Calu3 (cell line): ENCODE measurements around the gene CASQ1. TPM values are rescaled to one million over a fixed set of nuclear protein-coding genes. Genes with fewer than 3 reads are reported as not detected.

Experiments used
- BruUV-seq: library from RNA; stranded (reverse); fragments of 400-500 nt; replicated peaks from 2 replicates; lab custom pipeline; 2021; lab: Mats Ljungman, UMichigan
- CTCF ChIA-PET: fragments of 300-600 bp; sonication (Branson Sonifier 250); formaldehyde crosslinking; loops from one replicate; lab custom pipeline; 2022; ENCODE audit warnings: antibody characterized with exemption; lab: Charles Lee
- DNase-seq: peaks from one replicate; pipeline ENCODE4 v3.0.0; 2022
- H3K27ac Mint-ChIP-seq: one replicate; pipeline ENCODE4 v1.8.0; 2022; ENCODE audit warnings: mixed read lengths; ENCODE audit not compliant: unreplicated experiment
- H3K27me3 Mint-ChIP-seq: one replicate; pipeline ENCODE4 v1.8.0; 2022; ENCODE audit warnings: mixed read lengths; ENCODE audit not compliant: unreplicated experiment
- H3K36me3 Mint-ChIP-seq: one replicate; pipeline ENCODE4 v1.8.0; 2022; ENCODE audit warnings: mild to moderate bottlenecking, moderate library complexity, mixed read lengths; ENCODE audit not compliant: insufficient read depth, unreplicated experiment
- H3K4me1 Mint-ChIP-seq: one replicate; pipeline ENCODE4 v1.8.0; 2022; ENCODE audit warnings: mild to moderate bottlenecking, low read depth, mixed read lengths; ENCODE audit not compliant: unreplicated experiment
- H3K4me3 Mint-ChIP-seq: one replicate; pipeline ENCODE4 v1.8.0; 2022; ENCODE audit warnings: mild to moderate bottlenecking, low read depth, moderate library complexity, mixed read lengths; ENCODE audit not compliant: unreplicated experiment
- H3K9me3 Mint-ChIP-seq: one replicate; pipeline ENCODE4 v1.8.0; 2022; ENCODE audit warnings: low read depth, mixed read lengths; ENCODE audit not compliant: unreplicated experiment
- CTCF ChIP-seq: fragments of 200-600 bp; IDR thresholded peaks from one replicate; pipeline ENCODE4 v1.8.0; 2022; ENCODE audit warnings: antibody characterized with exemption; ENCODE audit not compliant: unreplicated experiment
- intact Hi-C: fragments of 100-400 bp; cut with micrococcal nuclease; formaldehyde crosslinking; loops from one replicate; pipeline ENCODE4 v1.10.0; 2022; ENCODE audit not compliant: unreplicated experiment
- total RNA-seq: library from RNA; stranded (reverse); gene quantifications from 2 replicates; pipeline ENCODE4 v1.2.3, GENCODE V29; 2022

The CASQ1 gene
- total RNA-seq, 1 experiment from 2014 or later, result not detected

- no TSS peak for BruUV-seq
- peaks cover 59% of the 10 kb centered on the region for H3K27me3 Mint-ChIP-seq
Observed at GRCh38 chr1:160158534-160158933, 31.8 kb upstream of the CASQ1 start.

DNA sequence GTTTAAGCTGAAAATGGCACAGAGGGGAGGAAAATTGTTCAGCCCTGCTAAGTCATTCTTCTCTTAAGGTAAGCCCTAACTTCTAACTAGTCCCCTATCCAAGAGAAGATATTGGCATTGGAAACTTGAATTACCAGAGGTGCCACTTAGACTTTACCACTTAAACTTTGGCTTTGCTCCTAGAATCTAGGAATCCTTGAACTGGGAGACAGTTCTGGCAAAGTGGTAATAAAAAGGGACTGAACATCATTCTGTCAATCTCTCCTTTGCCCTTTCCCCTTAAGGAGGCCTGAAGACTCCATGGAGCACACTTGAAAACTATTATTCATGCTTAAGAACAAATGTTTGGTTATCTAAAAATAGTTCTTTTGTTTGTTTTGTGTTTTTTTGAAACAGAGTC lies 30.5 kb upstream of the CASQ1 start:
- H3K4me3 Mint-ChIP-seq, result no peak overlapping the region
- H3K4me1 Mint-ChIP-seq, result no peaks in the 10 kb centered on the region
- no peaks in the 10 kb centered on the region for H3K9me3 Mint-ChIP-seq
- no peak for DNase-seq
- TF ChIP-seq CTCF, result no peak
- no peaks in the 10 kb centered on the region for H3K36me3 Mint-ChIP-seq
- BruUV-seq, result no TSS peak
- H3K27me3 Mint-ChIP-seq, result peaks cover 68% of the 10 kb centered on the region
- intact Hi-C loops, result no loop called here
- no peak overlapping the region for H3K27ac Mint-ChIP-seq
- CTCF ChIA-PET, result no interaction called here

More at GRCh38 chr1:160158534-160158933, 31.8 kb upstream of the CASQ1 start:
- no peak overlapping the region for H3K4me3 Mint-ChIP-seq
- CTCF ChIA-PET, result no interaction called here
- H3K27ac Mint-ChIP-seq, result no peak overlapping the region
- H3K9me3 Mint-ChIP-seq, result no peaks in the 10 kb centered on the region
- H3K4me1 Mint-ChIP-seq, result no peaks in the 10 kb centered on the region
- DNase-seq, result no peak
- no peak for TF ChIP-seq CTCF
- intact Hi-C loops, result no loop called here
- no peaks in the 10 kb centered on the region for H3K36me3 Mint-ChIP-seq

- DNase-seq, result no peak
- no peaks in the 10 kb centered on the region for H3K9me3 Mint-ChIP-seq
- H3K4me3 Mint-ChIP-seq, result no peak overlapping the region
- no peaks in the 10 kb centered on the region for H3K36me3 Mint-ChIP-seq
- H3K27ac Mint-ChIP-seq, result no peak overlapping the region
- peaks cover 75% of the 10 kb centered on the region for H3K27me3 Mint-ChIP-seq
- no TSS peak for BruUV-seq
- CTCF ChIA-PET, result no interaction called here
- H3K4me1 Mint-ChIP-seq, result no peaks in the 10 kb centered on the region
- intact Hi-C loops, result no loop called here
- no peak for TF ChIP-seq CTCF
Observed at GRCh38 chr1:160161965-160162705, 28.2 kb upstream of the CASQ1 start.

DNA sequence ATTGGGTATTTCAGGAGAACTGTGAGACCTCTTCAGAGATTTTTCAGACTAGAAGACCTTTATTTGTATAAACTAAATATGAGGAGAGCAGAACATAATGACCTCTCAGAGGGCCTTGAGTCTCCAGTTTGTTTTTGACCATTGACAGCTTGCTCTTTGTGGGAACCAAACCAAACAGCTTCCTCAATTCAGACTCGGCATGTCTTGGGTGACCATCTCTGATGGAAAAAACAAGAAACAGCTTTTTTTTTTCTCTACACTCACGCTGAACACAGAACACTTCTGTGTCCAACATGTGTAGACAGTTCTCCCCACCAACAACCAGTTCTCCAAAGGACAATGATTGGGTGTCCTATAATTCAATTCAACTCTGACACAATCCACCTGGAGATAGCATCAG lies 27.4 kb upstream of the CASQ1 start:
- intact Hi-C loops, result no loop called here
- H3K27me3 Mint-ChIP-seq, result peaks cover 81% of the 10 kb centered on the region
- H3K4me3 Mint-ChIP-seq, result no peak overlapping the region
- no peaks in the 10 kb centered on the region for H3K9me3 Mint-ChIP-seq
- no peaks in the 10 kb centered on the region for H3K4me1 Mint-ChIP-seq
- no peak overlapping the region for H3K27ac Mint-ChIP-seq
- H3K36me3 Mint-ChIP-seq, result no peaks in the 10 kb centered on the region
- no peak for DNase-seq
- CTCF ChIA-PET, result no interaction called here
- BruUV-seq, result no TSS peak
- TF ChIP-seq CTCF, result no peak
